HL-60/S4 (cell line): ENCODE data around the gene PTPRR.

ENCODE experiments used
- in situ Hi-C: fragments of 300-500 bp; cut with MboI; formaldehyde crosslinking; loops from 2 replicates; pipeline ENCODE4 v1.14.3; 2022; ENCODE audit warnings: low sequenced_read_pairs

Gene PTPRR

GRCh38 chr12:70657616-70658286 lies 262.8 kb downstream of the PTPRR start:
- in situ Hi-C loops, result no loop called here

DNA sequence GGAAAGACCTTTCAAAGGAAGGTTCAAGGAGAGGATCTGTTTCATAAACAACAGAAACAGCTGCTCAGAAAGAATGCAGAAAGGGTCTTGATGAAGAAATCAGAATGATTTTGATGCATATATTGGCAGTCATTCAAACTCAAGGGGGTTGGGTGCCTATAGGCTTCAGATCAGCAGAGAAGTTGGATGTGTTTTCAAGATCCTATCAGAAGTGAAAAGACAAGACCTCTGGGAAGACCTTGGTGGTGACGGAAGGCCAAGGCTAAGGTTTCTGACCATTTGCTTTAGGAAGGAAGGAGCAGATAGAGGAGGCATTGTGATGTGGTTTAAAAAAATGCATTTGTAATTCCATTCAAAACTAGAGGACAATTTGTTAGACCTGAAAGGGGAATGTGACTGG lies 268.1 kb downstream of the PTPRR start:
- in situ Hi-C loops, result no loop called here

DNA sequence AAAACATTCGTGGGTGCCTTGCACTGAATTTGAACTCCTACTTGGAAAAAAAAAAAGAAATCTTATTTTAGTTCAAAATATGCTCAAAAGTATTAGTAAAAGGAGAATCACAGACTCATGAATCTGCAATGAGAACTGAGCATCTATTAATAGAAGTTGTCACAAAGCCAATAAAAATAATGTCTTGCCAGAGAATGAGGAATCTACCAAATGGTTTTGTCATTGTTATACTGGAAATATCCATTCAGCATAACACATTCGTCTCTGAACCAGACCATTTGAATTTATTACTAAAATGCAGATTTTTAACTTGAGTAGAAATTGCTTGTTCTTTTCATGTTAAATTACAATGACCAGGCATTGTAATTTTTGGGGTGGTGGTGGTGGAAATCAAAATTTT lies 271.7 kb downstream of the PTPRR start:
- in situ Hi-C loops, result no loop called here

- in situ Hi-C loops, result no loop called here
Observed at GRCh38 chr12:70648191-70648590, 272.3 kb downstream of the PTPRR start.

DNA sequence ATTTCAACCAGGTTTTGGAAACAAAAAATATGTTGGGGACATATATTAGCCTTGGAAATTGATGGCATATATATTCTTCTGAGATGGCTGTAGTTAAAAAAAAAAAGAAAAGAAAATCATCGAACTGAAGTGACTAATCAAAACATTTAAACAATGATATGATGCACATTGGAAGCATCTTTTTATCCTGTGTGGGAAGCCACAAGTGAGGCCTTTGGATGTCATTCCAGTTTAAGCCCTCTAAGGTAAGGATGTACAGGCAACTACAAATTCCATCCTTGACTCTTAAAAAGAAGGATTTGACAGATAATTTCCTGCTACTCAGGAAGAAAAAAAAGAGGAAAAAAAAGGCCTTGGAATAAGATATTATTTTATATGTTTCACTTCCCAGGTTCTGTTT lies 273.7 kb downstream of the PTPRR start:
- in situ Hi-C loops, result no loop called here

- in situ Hi-C loops, result no loop called here
Observed at GRCh38 chr12:70645494-70646317, 274.8 kb downstream of the PTPRR start.

GRCh38 chr12:70644861-70645260 lies 275.7 kb downstream of the PTPRR start:
- in situ Hi-C loops, result no loop called here

DNA sequence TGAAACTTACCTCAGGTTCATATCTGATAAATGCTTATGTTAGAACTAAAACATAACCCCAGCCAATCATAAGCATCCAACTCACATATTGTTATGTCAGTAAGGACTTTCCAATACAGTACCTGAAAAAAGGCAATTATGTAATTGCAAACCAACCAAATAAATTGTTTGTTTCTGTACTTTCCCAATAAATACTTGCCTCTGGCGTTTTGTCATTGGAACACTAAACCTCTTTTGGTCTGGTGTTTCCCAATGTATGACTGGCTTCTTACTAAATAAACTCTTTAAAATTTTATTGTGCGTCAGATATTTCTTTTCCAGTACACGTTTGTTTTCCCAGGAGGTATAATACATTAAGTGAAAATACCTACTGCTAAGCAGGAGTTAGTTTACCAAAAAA lies 276.6 kb downstream of the PTPRR start:
- in situ Hi-C loops, result no loop called here

DNA sequence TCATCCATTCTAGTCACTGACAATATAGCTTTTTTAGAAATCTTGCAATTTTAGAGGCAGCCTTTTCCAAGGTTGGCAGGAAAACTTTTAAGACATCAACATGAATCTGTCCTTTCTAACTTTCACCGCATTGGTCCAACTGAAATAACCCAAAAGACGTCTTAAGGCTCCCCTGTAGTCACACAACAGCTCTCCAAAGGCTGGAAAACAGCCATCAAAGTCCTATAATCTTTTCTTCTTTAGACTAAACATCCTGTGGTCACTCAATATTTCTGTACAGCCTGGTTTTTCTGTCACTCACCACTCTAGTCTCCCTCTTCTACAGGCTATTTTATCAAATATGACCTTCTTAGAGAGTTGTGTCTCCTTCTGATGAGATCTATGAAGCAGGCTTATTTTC lies 278.8 kb downstream of the PTPRR start:
- in situ Hi-C loops, result no loop called here

DNA sequence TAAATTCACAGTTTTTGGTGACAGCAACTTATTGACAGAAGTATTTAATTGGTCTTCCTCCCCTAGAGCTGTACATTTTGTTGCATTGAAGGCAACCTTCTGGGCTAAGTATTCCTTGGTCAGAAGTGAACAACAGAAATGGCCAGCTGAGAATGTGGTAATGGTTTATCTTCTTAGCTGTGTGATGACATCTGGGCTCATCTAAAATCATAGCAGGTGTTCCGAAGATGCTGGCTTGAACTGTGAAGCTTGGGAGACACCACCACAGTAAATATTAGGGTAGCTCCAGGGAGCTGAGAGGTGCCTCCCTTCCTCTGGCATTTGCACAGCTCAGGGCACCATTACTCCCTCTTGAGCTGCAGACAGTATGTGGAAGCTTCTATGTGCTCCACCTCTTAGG lies 279.6 kb downstream of the PTPRR start:
- in situ Hi-C loops, result no loop called here

- in situ Hi-C loops, result no loop called here
Observed at GRCh38 chr12:70639535-70639934, 281.0 kb downstream of the PTPRR start.

DNA sequence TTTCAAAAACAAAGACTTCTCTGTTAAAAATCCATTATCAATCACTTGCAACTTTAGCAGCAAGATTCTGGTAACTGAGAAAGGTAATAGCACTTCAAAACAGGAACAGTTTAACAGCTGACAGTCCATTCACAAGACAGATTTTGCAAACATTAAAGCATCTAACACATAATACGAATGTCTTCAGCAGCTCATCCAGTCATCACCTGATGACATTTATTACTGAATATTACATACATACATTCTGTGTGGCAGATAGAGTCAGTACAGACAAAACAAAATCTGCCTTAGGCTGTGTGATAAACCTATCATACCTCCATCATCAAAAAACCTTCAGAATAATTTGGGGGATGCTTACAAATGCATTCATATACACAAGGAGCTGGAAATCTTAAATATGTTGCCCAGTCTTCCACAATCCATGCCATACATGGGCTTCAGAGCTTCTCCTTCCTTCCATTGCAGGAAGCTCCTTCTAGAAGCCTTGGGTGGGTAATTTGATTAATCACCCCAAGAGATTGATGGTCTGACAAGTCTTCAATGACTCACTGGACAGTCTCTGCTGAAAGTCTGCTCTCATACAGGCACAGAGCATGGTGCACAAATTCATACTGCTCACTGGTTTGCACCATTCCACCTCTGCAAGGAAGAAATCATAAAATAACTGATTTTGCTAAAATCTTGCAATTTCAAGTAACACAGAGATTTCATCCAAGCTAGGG lies 281.7 kb downstream of the PTPRR start:
- in situ Hi-C loops, result no loop called here

DNA sequence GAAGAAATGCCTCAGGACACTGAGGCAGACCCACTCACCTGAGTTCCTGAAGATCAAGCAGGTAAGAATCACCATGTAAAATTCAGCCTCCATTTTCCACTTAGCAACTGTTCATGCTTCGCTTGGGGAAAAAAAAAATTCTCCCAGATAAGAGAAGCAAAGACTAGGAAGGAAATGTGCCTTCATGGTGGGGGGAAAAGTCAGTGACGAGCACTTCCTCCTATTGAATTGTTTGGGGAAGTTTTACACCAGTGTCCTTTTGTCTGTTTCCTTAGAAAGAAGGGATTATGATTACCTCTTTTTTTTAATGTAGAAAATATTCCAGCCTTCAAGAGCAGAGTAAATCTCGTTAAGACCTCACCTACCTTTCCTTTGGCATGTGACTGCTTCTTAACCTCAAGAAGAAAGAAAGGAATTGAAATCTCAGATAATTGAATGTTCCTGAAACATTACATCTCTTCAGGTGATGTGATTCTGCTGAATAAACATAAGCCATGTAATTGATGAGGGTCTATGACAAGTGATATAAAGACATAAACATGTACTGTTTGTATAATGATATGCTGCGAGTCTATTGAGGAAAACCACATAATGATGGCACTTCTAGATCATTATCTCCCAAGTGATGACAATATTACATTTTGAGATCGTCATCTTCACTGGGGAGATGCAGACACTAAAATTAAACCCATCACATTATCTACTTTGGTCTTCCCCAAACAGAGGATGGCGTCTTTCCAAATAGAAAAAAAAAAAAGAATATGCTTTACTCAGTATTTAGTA lies 283.0 kb downstream of the PTPRR start, which contains the start of gene PTPRB:
Gene PTPRB, minus strand, starts transcription at position 127 of the 783 bp plus-strand sequence. Its CDS starts 34 bp downstream, at position 93.
- in situ Hi-C loops, result no loop called here

GRCh38 chr12:70635755-70636154 lies 284.8 kb downstream of the PTPRR start:
- in situ Hi-C loops, result no loop called here

DNA sequence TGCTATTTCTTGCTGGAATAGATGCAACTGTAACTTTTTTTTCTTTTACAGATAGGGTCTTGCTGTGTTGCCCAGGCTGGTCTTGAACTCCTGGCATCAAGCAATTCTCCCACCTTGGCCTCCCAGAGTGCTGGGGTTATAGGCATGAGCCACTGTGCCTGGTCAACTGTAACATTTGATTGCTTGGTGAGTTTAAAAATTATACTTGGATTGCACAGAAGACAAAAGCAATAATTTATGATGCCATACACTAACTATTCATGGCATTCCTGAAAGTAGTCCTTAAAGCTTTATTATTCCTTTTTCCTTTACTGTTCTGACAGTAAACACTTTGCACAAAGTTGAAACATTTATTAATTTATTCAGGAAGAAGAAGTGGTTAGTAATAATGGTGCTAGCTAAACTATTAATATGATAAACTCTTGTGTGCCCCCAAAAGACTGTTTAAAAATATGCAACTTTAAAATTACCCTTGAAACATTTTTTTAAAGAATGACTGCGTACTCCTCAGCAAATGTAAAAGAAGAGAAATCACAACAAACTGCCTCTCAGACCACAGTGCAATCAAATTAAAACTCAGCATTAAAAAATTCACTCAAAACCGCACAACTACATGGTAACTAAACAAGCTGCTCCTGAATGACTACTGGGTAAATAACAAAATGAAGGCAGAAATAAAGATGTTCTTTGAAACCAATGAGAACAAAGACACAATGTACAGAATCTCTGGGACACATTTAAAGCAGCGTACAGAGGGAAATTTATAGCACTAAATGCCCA lies 291.6 kb downstream of the PTPRR start:
- in situ Hi-C loops, result no loop called here

DNA sequence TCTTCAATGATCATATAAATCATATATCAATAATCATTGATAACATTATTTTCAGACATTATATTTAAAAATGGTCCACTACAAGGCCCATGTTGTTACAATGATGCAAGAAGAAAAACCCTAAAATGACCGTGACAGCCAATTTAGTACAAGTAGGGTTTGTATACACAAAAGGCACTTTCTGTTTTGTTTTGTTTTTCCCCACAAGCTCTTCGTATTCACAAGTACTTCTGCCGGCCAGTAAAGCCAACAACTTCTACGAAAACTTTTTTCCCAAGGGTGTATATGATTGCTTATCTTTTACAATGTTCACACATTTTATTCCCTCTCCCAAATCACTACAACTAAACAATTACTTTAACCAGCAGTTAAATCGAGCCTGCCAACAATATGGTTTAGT lies 292.9 kb downstream of the PTPRR start:
- in situ Hi-C loops, result no loop called here

DNA sequence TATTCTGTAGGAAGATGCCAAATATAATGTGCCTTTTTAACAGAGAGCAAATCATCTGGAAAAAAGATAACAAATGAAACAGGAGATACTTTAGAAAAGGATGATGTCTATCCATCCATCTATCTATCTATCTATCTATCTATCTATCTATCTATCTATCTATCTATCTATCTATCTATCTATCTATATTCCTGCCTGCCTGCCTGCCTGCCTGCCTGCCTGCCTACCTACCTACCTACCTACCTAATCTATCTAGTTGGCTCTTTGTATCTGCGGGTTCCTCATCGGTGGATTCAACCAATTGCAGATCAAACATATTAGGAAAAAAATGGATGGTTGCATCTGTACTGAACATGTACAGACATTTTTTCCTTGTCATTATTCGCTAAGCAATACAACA lies 294.4 kb downstream of the PTPRR start:
- in situ Hi-C loops, result no loop called here

DNA sequence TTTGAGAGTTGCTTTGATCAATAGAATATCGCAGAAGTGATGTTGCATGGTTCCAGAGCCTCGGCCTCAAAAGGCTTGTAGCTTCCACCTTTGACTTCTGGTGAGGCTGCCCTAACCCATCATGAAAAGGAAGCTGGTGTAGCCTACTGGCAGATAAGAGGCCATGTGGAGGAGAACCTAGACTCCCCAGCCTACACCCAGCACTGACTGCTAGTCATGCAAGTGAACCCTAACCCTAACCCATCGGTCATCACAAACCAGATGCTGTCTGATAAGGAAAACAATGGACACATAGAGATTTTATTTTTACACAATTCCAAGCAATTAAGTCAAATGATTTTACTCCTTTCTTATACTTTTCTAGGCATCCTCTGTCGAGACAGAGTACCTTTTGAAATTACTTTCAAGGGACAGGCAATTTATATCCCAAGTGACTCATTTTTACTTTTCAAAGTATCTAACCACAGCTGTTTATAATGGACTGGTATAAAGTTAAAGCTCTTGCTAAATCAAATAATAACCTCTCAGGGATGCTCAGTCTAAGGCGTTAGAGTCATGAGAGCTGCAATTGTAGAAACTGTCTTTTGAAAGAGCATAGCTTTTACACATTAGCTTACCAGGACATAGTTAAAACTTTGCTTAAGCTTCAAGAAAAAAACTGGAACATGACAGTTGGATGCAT lies 300.9 kb downstream of the PTPRR start:
- in situ Hi-C loops, result no loop called here

DNA sequence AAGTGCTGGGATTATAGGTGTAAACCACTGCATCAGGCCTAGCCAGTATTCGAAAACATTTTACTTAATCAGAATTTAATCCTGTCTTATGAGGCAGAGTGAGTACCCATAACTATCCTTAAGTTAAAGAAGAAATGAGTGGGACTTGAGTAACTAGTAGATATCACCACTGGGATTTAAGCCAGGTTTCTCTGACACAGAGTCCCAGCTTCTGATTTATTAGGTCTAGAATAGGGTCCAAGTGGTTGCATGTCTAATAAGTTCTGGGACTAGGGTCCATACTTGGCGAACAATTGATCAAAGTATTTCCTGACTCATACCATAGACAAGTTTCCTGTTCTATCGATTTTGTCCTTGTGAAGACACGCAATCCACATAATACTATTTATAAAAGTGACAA lies 302.2 kb downstream of the PTPRR start:
- in situ Hi-C loops, result no loop called here

DNA sequence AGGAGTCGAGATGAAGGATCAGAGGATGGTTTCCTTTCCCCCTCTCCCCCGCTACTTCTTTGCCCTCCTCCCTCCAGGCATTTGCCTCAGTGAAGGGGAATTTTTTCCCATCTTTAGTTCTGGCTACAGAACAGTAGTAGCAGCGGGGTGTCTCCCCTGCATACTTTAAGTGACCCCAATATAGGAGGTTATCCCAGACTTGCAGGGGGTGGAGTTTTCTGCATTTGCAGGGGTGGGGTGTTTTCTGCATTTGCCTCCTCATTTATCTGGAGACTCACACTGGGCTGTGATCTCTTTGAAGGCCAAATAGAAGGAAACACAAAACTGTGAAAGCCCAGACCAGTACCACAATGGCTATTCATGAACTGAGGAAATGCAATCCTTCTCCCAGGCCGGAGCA lies 303.1 kb downstream of the PTPRR start:
- in situ Hi-C loops, result no loop called here
